WERI-Rb-1 (cell line): Measurements from ENCODE around the gene ENO3.
A peak's percentile ranks its signal among the peaks of the same experiment; 100 is the strongest.
"Not testable (repeated sequence)": the region's sequence is repeated elsewhere in the genome, so short reads cannot be mapped to it uniquely, and the experiment has no call there.

Source experiments
- DNase-seq: peaks from one replicate; pipeline ENCODE4 v3.0.0-alpha.2; 2020
- H3K27ac ChIP-seq: fragments of 250-450 bp; sonication (Bioruptor Pico); 2 replicates; pipeline ENCODE4 v1.5.1; 2020; ENCODE audit warnings: mild to moderate bottlenecking, moderate library complexity
- H3K27me3 ChIP-seq: fragments of 250-450 bp; sonication (Bioruptor Pico); 2 replicates; pipeline ENCODE4 v1.5.1; 2021; ENCODE audit warnings: mild to moderate bottlenecking, low read depth, moderate library complexity; ENCODE audit not compliant: insufficient read depth, severe bottlenecking
- H3K36me3 ChIP-seq: fragments of 250-450 bp; sonication (Bioruptor Pico); 2 replicates; pipeline ENCODE4 v1.5.1; 2020; ENCODE audit warnings: mild to moderate bottlenecking, moderate library complexity
- H3K4me3 ChIP-seq: 2 replicates; pipeline ENCODE4 v1.5.1; 2011; ENCODE audit warnings: low read depth, mild to moderate bottlenecking, control low read depth, low read length
- H3K9me3 ChIP-seq: fragments of 250-450 bp; sonication (Bioruptor Pico); 2 replicates; pipeline ENCODE4 v1.5.1; 2021; ENCODE audit warnings: mild to moderate bottlenecking, moderate library complexity; ENCODE audit not compliant: severe bottlenecking
- TF ChIP-seq, protein P1 (sequence below): IDR thresholded peaks from 2 replicates; pipeline ENCODE4 v1.5.1; 2011; ENCODE audit warnings: low read depth, mild to moderate bottlenecking, control low read depth, inconsistent platforms, low read length

ENO3 gene

DNA sequence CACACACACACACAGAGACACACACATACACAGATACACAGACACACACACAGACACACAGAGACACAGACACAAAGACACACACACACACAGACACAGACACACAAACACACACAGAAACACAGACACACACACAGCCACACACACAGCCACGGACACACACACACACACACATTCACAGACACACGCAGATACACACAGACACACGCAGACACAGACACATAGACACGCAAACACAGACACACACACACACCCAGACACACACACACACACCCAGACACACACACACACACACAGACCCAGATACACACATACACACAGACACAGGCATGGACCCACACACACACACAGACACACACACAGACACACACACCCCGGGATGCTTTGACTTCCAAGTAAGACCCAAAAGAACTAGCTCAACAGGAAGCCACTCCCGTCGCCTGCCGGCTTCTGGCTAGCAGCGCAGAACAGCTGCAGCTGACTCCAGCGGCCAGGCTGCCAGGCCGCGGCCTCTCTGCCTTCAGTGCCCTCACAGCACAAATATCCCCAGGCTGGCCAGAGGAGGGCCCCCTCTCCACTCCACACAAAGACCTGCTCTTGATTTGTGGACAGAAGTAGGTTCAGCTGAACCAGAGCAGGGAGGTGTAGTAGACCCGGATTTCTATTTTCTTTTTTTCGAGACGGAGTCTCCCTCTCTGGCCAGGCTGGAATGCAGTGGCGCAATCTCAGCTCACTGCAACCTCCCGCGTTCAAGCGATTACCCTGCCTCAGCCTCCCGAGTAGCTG, 42.0 kb upstream of the ENO3 start:
- H3K27me3 ChIP-seq, result no peaks in the 10 kb centered on the region
- TF ChIP-seq, protein P1, sequence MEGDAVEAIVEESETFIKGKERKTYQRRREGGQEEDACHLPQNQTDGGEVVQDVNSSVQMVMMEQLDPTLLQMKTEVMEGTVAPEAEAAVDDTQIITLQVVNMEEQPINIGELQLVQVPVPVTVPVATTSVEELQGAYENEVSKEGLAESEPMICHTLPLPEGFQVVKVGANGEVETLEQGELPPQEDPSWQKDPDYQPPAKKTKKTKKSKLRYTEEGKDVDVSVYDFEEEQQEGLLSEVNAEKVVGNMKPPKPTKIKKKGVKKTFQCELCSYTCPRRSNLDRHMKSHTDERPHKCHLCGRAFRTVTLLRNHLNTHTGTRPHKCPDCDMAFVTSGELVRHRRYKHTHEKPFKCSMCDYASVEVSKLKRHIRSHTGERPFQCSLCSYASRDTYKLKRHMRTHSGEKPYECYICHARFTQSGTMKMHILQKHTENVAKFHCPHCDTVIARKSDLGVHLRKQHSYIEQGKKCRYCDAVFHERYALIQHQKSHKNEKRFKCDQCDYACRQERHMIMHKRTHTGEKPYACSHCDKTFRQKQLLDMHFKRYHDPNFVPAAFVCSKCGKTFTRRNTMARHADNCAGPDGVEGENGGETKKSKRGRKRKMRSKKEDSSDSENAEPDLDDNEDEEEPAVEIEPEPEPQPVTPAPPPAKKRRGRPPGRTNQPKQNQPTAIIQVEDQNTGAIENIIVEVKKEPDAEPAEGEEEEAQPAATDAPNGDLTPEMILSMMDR, result peak; percentile 83
- no peaks in the 10 kb centered on the region for H3K36me3 ChIP-seq
- no peaks in the 10 kb centered on the region for H3K9me3 ChIP-seq
- peak overlapping the region; percentile 17; the same call in 1 of the 2 replicates for H3K27ac ChIP-seq
- H3K4me3 ChIP-seq, result no peak overlapping the region
- DNase-seq, result peak; percentile 92

DNA sequence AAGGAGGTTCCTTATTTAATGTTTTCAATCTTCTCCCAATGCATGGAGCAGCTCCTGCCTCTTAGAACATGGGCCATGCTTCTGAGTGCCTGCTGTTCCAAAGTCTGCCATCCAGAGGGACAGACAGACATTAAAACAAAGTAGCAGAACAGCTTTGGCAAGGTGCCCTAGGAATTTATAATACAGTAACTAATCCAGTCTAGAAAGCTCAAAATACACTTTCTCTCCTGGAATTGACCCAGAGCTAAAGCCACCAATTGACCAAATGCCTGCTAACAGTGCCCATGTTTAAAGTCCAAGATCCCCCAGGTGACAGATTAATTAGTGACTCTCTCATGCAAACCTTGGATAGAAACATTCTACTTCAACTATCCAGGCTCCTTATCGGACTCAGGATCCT, 36.9 kb upstream of the ENO3 start:
- Histone ChIP-seq H3K9me3 (no peaks in the 10 kb centered on the region), H3K4me3 (no peak overlapping the region), H3K27ac (no peak overlapping the region), H3K27me3 (no peaks in the 10 kb centered on the region), H3K36me3 (no peaks in the 10 kb centered on the region)
- TF ChIP-seq, protein P1, result no peak
- DNase-seq, result no peak

DNA sequence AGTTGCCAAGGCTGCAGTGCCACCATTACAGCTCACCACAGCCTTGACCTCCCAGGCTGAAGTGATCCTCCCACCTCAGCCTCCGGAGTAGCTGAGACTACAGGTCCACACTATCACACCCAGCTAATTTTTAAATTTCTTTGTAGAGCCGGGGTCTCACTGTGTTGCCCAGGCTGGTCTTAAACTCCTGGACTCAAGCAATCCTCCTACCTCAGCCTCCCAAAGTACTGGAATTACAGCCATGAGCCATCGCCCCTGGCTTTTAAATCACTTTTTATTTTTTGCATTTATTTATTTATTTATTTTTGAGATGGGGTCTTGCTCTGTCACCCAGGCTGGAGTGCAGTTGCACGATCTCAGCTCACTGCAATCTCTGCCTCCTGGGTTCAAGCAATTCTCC, 36.4 kb upstream of the ENO3 start:
- not testable (repeated sequence) for H3K27me3 ChIP-seq, H3K27ac ChIP-seq, H3K4me3 ChIP-seq, H3K9me3 ChIP-seq, DNase-seq, H3K36me3 ChIP-seq

DNA sequence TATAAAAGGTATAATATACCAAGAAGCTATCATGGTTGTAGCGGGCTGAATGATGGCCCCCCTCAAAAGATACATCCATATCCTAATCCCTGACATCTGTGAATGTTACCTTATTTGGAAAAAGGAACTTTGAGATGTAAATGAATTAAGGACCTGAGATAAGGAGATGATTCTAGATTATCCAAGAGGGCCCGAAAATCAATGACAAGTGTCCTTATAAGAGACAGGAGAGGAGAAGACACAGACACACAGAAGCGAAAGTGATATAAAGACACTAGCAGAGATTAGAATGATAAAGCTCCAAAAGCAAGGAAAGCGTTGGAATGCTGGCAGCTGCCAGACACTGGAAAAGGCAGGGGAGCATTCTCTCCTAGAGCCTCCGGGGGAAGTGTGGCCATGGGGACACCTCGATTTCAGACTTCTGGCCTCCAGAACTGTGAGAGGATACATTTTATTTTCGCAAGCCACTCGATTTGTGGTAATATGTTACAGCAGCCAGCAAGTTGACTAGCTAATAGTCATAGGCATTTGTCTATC, 31.3 kb upstream of the ENO3 start:
- Histone ChIP-seq H3K4me3 (no peak overlapping the region), H3K9me3 (no peaks in the 10 kb centered on the region), H3K36me3 (no peaks in the 10 kb centered on the region), H3K27me3 (no peaks in the 10 kb centered on the region), H3K27ac (no peak overlapping the region)
- no peak for DNase-seq
- TF ChIP-seq, protein P1, result no peak

DNA sequence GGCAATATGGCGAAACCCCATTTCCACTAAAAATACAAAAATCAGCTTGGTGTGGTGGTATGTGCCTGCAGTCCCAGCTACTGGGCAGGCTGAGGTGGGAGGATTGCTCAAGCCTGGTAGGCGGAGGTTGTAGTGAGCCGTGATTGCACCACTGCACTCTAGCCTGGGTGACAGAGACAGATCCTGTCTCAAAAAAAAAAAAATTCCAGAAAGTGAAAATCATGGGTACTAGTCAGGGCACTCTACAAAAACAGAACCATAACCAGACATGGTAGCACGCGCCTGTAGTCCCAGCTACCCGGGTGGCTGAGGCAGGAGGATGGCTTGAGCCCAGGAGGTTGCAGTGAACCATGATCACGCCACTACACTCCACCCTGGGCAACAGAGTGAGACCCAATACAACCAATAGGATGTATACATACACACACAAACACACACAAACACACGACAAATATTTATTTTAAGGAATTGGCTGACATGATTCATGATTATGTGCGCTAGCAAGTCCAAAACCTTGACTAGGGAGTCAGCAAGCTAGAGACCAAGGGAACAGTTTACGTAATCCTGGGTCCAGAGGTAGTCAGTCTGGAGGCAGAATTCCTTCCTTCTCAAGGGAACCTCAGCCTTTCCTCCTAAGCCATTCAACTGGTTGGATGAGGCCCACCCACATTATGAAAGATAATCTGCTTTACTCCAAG, 30.4 kb upstream of the ENO3 start:
- DNase-seq, result no peak
- H3K27me3 ChIP-seq, result no peaks in the 10 kb centered on the region
- no peak overlapping the region for H3K4me3 ChIP-seq
- H3K36me3 ChIP-seq, result no peaks in the 10 kb centered on the region
- no peaks in the 10 kb centered on the region for H3K9me3 ChIP-seq
- no peak overlapping the region for H3K27ac ChIP-seq
- TF ChIP-seq, protein P1, result no peak

DNA sequence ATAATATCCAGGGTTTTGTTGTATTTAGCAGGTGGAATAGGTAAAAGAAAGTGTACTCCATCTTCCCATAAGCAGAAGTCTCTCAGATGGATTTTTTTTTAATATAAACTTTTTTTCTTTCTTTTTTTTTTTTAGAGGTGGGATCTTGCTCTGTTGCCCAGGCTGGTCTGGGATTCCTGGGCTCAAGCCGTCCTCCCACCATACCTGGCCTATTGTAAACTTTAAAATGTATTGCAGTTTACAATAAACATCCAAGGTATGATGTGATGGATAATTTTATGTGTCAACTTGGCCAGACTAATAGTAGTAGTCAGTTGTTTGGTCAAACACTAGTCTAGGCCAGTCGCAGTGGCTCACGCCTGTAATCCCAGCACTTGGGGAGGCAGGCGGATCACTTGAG, 29.6 kb upstream of the ENO3 start:
- H3K36me3 ChIP-seq, result no peaks in the 10 kb centered on the region
- TF ChIP-seq, protein P1, result no peak
- H3K4me3 ChIP-seq, result no peak overlapping the region
- no peak for DNase-seq
- H3K9me3 ChIP-seq, result no peaks in the 10 kb centered on the region
- no peaks in the 10 kb centered on the region for H3K27me3 ChIP-seq
- H3K27ac ChIP-seq, result no peak overlapping the region

DNA sequence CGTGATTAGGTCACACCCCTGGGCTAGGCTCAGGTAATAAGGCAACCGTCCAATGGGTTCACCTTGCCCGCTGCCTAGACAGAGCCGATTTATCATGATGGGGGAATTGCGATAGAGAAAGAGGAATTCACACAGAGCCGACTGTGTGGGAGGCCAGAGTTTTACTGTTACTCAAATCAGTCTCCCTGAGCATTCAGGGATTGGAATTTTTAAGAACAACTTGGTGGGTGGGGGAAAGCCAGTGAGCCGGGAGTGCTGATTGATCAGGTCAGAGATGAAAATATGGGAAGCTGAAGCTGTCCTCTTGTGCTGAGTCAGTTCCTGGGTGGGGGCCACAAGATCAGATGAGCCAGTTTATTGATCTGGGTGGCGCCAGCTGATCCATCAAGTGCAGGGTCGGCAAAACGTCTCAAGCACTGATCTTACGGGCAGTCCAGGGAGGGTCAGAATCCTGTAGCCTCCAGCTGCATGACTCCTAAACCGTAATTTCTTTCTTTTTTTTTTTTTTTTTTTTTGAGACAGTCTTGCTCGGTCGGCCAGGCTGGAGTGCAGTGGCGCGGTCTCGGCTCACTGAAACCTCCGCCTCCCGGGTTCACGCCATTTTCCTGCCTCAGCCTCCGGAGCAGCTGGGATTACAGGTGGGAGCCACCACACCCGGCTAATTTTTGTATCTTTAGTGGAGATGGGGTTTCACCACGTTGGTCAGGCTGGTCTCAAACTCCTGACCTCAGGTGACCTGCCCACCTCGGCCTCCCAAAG, 24.2 kb upstream of the ENO3 start:
- not testable (repeated sequence) for H3K4me3 ChIP-seq, H3K9me3 ChIP-seq, H3K27ac ChIP-seq

More for the DNA sequence above, 24.2 kb upstream of the ENO3 start:
- H3K36me3 ChIP-seq, DNase-seq, H3K27me3 ChIP-seq: not testable (repeated sequence)
